HG03571 (cell line): ENCODE results near the gene ZAR1.

Experiments used
- ATAC-seq: cut with Tn5 transposase; IDR thresholded peaks from one replicate; pipeline ENCODE4 v1.9.1; 2021; ENCODE audit not compliant: unreplicated experiment

The ZAR1 gene

GRCh38 chr4:48489683-48490011 is 405 bp upstream of the ZAR1 start:
- ATAC-seq = no peak

GRCh38 chr4:48490680-48491513 is 845 bp downstream of the ZAR1 start:
- no peak for ATAC-seq

GRCh38 chr4:48491514-48492176 is 1.6 kb downstream of the ZAR1 start:
- no peak for ATAC-seq

GRCh38 chr4:48493452-48494100 is 3.5 kb downstream of the ZAR1 start:
- no peak for ATAC-seq

GRCh38 chr4:48495941-48496340 is 5.9 kb downstream of the ZAR1 start:
- ATAC-seq = no peak

GRCh38 chr4:48498895-48499294 is 8.8 kb downstream of the ZAR1 start:
- no peak for ATAC-seq

GRCh38 chr4:48499551-48500066 is 9.6 kb downstream of the ZAR1 start:
- peak; percentile 78 for ATAC-seq

GRCh38 chr4:48503233-48504025 is 13.4 kb downstream of the ZAR1 start:
- no peak for ATAC-seq

- ATAC-seq = no peak
Measured at GRCh38 chr4:48504026-48504330, 13.9 kb downstream of the ZAR1 start.

- no peak for ATAC-seq
Measured at GRCh38 chr4:48504352-48504751, 14.3 kb downstream of the ZAR1 start.

- ATAC-seq = no peak
Measured at GRCh38 chr4:48506716-48507115, 16.7 kb downstream of the ZAR1 start.

GRCh38 chr4:48509543-48509942 is 19.5 kb downstream of the ZAR1 start:
- no peak for ATAC-seq

- ATAC-seq = no peak
Measured at GRCh38 chr4:48518143-48518542, 28.1 kb downstream of the ZAR1 start.

- no peak for ATAC-seq
Measured at GRCh38 chr4:48526406-48526805, 36.4 kb downstream of the ZAR1 start.

GRCh38 chr4:48538358-48538757 is 48.3 kb downstream of the ZAR1 start:
- ATAC-seq = no peak

GRCh38 chr4:48539597-48539996 is 49.5 kb downstream of the ZAR1 start:
- ATAC-seq = no peak

- no peak for ATAC-seq
Measured at GRCh38 chr4:48542888-48543287, 52.8 kb downstream of the ZAR1 start.

GRCh38 chr4:48543796-48544195 is 53.7 kb downstream of the ZAR1 start:
- ATAC-seq = no peak
